T-helper 1 cell (primary cell): ENCODE data around the gene RPL3.

Experiments used
- DNase-seq, 5 donors: peaks; one replicate each; pipeline ENCODE4 v3.0.0-alpha.2; 2012 to 2020

The RPL3 gene

GRCh38 chr22:39298241-39298987 lies 21.0 kb downstream of the RPL3 start:
- no peak for DNase-seq

- no peak for DNase-seq
These were observed 21.8 kb downstream of the RPL3 start for GRCh38 chr22:39297490-39298240.

- DNase-seq, result no peak
These were observed 22.4 kb downstream of the RPL3 start for GRCh38 chr22:39296981-39297489.

- no peak for DNase-seq
These were observed 22.9 kb downstream of the RPL3 start for GRCh38 chr22:39296535-39296934.

- DNase-seq, result no peak
These were observed 24.6 kb downstream of the RPL3 start for GRCh38 chr22:39294571-39295468.

- DNase-seq, result no peak
These were observed 25.6 kb downstream of the RPL3 start for GRCh38 chr22:39293766-39294368.

GRCh38 chr22:39292561-39293074 lies 26.8 kb downstream of the RPL3 start:
- no peak for DNase-seq

GRCh38 chr22:39292031-39292462 lies 27.4 kb downstream of the RPL3 start:
- no peak for DNase-seq

- DNase-seq, result no peak
These were observed 27.9 kb downstream of the RPL3 start for GRCh38 chr22:39291523-39291922.

- DNase-seq, result no peak
These were observed 28.7 kb downstream of the RPL3 start for GRCh38 chr22:39290724-39291161.

GRCh38 chr22:39289975-39290720 lies 29.3 kb downstream of the RPL3 start:
- DNase-seq, result no peak

GRCh38 chr22:39289533-39289932 lies 29.9 kb downstream of the RPL3 start:
- no peak for DNase-seq

GRCh38 chr22:39288135-39288898 lies 31.1 kb downstream of the RPL3 start:
- DNase-seq, result no peak

- no peak for DNase-seq
These were observed 32.2 kb downstream of the RPL3 start for GRCh38 chr22:39287076-39287725.

GRCh38 chr22:39284983-39285382 lies 34.4 kb downstream of the RPL3 start:
- DNase-seq, result no peak

- DNase-seq, result no peak
These were observed 35.1 kb downstream of the RPL3 start for GRCh38 chr22:39284142-39284980.

- DNase-seq, result no peak
These were observed 35.9 kb downstream of the RPL3 start for GRCh38 chr22:39283322-39284141.

GRCh38 chr22:39282645-39283321 lies 36.6 kb downstream of the RPL3 start:
- DNase-seq, result no peak
